Peyer's patch (tissue), 4 donors: ENCODE results near the gene BICD2.

Experiments used
- POLR2A ChIP-seq, 2 donors: fragments of 450-650 bp; IDR thresholded peaks; one replicate each; pipeline ENCODE4 v1.5.1; 2017; ENCODE audit warnings: antibody characterized with exemption in 2 of 2, mild to moderate bottlenecking in 2 of 2, moderate library complexity in 2 of 2
- TF ChIP-seq, protein P1 (sequence below), 6 experiments: fragments of 450-650 bp in 4 of 6; fragments of 200-600 bp in 2 of 6; sonication (generic) in 1 of 6; IDR thresholded peaks; one replicate each; pipeline ENCODE4 v1.5.1; 2017 to 2019; ENCODE audit warnings: antibody characterized with exemption in 6 of 6, mild to moderate bottlenecking in 3 of 6, moderate library complexity in 1 of 6

DNA sequence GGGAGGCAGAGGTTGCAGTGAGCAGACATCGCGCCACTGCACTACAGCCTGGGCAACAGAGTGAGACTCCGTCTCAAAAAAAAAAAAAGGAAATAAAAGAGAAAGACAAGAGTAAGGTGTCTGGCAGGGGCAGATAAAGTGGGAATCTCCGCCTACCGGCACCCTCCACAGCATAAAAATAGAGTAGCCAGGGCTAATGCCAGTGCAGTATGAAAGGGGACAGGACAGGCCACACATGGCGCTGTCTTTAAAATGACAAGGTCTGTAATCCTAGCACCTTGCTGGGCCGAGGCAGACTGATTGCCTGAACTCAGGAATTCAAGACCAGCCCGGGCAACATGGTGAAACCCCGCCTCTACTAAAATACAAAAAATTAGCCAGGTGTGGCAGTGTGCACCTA is 7.8 kb downstream of the BICD2 start:
- TF ChIP-seq, protein P1, sequence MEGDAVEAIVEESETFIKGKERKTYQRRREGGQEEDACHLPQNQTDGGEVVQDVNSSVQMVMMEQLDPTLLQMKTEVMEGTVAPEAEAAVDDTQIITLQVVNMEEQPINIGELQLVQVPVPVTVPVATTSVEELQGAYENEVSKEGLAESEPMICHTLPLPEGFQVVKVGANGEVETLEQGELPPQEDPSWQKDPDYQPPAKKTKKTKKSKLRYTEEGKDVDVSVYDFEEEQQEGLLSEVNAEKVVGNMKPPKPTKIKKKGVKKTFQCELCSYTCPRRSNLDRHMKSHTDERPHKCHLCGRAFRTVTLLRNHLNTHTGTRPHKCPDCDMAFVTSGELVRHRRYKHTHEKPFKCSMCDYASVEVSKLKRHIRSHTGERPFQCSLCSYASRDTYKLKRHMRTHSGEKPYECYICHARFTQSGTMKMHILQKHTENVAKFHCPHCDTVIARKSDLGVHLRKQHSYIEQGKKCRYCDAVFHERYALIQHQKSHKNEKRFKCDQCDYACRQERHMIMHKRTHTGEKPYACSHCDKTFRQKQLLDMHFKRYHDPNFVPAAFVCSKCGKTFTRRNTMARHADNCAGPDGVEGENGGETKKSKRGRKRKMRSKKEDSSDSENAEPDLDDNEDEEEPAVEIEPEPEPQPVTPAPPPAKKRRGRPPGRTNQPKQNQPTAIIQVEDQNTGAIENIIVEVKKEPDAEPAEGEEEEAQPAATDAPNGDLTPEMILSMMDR (IDR thresholded peaks at IDR 0.05), result no peak
- TF ChIP-seq POLR2A (IDR thresholded peaks at IDR 0.05), result no peak
